Kidney tubule cell (primary cell): ENCODE data around the gene ANKZF1.

Source experiments
- DNase-seq: peaks from one replicate; pipeline ENCODE4 v3.0.0-alpha.2; 2018; ENCODE audit warnings: low spot score

ANKZF1 gene

GRCh38 chr2:219228041-219228910, 1.3 kb upstream of the ANKZF1 start:
- DNase-seq: no peak

DNA sequence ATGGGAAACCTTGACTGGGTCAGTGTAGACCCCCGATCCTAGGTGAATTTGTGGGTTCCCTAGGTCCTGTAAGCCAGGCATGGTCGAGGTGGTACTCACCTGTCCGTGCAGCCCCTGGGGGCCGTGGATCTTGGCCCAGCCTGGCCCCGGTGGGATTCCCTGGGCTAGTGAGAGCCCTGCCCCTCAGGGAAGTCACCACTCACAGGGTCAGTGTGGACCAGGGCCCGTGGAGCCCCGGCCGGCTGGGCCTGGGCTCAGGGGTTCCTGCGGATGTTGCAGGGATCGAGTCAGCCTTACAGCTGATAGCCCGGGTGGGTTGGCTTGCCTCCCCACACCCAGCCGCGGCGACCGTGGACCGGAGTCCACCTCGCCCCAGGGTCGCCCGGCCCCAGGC, 698 bp upstream of the ANKZF1 start:
- no peak for DNase-seq

DNA sequence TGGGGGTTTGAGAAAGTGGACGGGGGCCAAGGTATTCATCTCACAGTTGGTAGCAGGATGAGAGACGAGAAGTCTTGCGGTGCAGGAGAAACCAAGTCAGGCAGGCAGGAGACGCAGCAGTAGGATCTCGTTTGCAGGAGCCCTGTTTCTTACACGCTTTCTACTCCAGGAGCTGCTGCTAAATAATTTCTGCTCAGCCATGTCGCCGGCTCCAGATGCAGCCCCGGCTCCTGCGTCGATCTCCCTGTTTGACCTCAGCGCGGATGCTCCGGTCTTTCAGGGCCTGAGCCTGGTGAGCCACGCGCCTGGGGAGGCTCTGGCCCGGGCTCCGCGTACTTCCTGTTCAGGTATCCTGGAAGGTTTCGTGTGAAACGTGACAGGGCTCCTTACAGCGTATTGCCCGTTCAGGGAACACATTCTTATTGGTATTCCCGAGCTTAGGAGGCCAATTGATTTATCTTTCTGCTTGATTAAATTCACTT, 494 bp downstream of the ANKZF1 start:
- peak; percentile 84 for DNase-seq

DNA sequence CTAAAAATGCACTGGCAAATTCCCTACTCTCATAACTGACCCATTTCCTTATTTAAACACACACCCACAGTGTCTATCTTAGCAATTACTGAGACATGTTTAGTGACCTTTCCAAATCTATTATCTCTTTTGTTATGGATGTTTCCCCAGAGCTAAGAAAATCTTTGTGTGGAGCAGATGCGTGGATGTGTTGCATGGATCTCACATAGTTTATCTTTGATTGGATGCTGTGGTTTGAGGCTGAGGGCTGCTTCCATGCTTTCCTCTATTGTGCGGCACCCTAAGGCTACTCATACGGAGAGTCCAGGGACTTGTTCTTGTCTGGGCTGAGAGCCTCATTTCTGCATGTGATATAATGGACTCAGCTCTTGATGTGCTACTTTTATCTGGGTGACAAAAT, 4.7 kb downstream of the ANKZF1 start:
- DNase-seq: no peak

DNA sequence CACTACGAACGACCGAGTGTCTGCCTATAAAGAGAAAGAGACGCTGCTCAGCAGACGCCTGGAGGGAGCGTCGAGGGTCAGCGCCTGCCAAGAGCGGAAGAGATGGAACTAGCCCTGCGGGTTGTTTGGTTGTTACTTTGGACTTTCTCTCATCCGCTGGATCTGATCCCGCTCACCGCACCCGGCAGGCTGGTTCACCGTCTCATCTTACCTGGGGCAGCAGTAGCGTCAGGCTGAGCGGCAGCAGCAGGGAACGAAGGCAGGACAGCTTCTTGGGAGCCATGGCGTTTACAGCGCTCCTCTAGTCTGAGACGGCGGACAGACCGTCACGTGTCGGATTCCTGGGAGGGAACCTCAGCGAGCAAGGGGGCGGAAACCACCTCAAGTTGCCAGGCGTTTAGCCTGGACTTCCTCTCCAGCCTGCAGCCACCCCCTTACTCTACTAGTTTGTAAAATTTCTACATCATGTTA, 13.7 kb downstream of the ANKZF1 start:
- peak; percentile 61 for DNase-seq

DNA sequence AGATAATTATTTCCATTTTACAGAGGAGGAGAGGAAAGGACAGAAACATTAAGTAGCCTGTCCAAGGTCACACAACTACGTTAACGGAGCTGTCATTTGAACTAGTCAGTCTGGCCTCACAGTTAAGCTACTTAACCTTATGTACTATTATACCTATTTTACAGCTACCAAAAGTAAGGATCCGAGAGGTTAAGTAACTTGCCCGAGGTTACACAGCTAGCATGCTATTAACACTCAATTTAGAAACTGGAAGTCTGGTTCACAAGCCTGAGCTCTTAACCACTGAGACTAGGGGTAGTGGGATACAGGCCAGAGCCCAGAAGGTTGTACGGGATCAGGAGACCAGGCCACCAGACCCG, 15.2 kb downstream of the ANKZF1 start:
- DNase-seq: no peak

- peak; percentile 94 for DNase-seq
Observed at GRCh38 chr2:219245148-219245898, 15.7 kb downstream of the ANKZF1 start, which contains the start of the genes GLB1L and STK16. GLB1L (minus strand) TSS chr2:219245444; CDS start chr2:219243573, 1,871 bp downstream. STK16 (plus strand) TSS chr2:219245479; CDS start chr2:219246000, 521 bp downstream.

- DNase-seq: peak; percentile 25
Observed at GRCh38 chr2:219245899-219246230, 16.3 kb downstream of the ANKZF1 start.

GRCh38 chr2:219246559-219246958, 17.0 kb downstream of the ANKZF1 start:
- no peak for DNase-seq

- peak; percentile 30 for DNase-seq
Observed at GRCh38 chr2:219247678-219248642, 18.4 kb downstream of the ANKZF1 start.

- no peak for DNase-seq
Observed at GRCh38 chr2:219248845-219249202, 19.2 kb downstream of the ANKZF1 start.

DNA sequence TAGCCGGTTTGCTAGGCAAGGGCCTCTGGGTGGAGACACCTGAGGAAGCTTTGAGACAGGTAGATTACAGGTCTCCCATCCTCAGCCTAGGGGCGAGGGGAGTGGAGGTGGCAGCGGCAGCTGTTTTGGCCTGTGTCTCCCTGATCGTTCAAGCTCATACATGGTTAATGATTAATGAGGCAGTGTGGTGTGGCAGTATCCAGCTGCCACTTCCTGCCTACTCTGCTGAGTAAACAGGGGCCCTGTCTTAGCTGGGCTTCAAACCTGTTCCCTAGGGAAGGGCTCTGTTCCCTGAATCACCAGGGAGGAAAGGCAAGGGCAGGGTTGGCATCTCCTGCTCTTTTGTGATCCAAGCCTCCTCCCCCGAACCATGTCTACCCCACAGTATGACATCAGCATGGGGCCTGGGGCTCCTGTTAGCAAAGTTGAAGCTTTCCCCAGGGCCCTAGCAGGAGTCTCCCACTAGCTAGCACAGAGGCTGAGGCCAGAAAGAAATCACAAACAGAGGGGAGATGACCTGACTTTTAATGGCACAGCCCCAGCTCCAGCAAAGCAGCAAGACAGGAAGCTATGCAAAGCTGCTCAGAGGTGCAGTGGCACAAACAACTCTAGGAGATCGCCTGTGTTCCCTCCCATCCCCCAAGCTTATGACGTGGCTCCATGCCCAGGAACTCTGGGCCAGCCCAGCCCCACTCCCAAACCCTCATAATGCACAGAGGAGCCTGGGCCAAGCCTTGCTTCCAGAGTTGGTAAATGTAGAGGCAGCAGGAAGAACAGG, 19.8 kb downstream of the ANKZF1 start:
- peak; percentile 98 for DNase-seq

- DNase-seq: no peak
Observed at GRCh38 chr2:219250049-219250781, 20.6 kb downstream of the ANKZF1 start.

DNA sequence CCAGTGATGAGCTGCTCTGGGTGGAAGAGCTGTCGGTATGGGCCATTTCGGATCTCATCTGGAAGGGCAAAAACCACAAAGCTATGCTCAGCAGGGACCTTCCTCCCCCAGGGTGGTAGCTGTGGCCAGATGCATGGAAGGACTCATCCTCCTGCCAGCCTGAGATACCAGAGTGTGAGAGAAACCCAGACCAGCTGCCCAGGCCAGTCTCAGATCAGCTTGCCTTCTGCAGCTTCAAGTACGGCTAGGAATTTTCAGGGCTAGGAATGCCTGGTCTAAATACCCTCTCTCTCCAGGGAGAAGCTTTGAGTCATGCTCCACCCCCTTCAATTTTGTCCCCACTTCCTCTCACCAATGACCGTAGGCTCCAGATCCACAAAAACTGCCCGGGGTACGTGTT, 22.1 kb downstream of the ANKZF1 start:
- DNase-seq: peak; percentile 35

DNA sequence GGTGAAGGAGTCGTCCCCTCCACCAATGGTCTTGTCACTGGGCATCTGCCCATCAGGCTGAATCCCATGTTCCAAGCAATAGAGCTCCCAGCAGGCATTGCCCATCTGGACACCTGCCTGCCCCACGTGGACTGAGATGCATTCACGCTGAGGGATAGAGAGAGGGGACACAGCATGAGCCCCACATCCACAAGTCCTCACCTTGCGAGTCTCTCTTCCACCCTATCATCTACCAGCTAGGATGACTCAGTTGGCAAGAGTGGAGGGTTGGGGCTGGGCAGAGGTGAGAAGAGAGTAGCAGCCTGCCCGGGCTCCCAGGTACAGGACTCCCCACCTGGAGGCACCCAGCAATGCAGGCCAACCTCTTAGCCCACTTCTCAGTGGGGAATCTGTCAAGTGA, 22.5 kb downstream of the ANKZF1 start:
- DNase-seq: peak; percentile 71

GRCh38 chr2:219252570-219252899, 22.9 kb downstream of the ANKZF1 start:
- no peak for DNase-seq

DNA sequence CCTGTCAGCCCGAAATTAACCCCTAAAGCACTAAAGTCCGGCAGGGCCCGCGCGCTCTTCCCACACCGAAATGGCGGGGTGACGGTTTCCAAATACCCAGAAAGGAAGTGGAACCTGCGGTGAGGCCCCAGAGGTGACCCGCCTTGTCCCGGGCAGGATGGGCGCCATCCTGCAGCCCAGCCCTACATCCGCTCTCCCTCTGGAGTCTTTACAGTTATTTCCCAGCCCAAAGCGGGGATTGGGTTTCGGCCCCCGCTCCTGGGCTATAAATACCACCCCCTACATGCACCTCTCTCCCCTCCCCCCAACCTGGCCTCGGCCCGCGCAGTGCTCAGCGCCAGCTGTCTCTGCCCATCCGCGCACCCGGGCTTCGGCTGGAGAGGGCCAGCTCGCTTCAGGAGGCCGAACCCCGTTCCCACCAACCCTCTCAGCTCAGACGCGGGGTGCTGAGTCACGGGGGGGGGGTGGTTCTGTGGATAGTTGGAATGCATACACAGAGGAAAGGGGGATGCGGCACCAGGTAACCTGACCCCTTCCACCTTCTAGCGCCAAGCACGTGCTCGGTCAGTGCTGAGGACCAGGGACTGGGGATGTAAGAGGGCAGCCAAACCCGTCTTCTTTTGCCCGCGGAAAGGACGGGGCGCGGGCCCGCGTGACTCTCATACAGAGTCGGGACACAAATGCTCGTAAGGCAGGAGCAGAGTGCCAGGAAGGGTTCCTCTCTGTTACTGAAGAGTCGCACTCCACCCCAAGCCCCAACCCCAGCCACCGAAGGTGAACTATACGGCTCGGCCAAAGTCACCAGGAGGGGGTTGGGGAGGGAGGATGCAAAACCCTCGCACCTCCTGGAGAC, 23.5 kb downstream of the ANKZF1 start, which contains the start of gene TUBA4B:
TUBA4B (plus strand) TSS at position 344 of the 853 bp plus-strand sequence; CDS start at position 509, 165 bp downstream.
- peak; percentile 73 for DNase-seq

DNA sequence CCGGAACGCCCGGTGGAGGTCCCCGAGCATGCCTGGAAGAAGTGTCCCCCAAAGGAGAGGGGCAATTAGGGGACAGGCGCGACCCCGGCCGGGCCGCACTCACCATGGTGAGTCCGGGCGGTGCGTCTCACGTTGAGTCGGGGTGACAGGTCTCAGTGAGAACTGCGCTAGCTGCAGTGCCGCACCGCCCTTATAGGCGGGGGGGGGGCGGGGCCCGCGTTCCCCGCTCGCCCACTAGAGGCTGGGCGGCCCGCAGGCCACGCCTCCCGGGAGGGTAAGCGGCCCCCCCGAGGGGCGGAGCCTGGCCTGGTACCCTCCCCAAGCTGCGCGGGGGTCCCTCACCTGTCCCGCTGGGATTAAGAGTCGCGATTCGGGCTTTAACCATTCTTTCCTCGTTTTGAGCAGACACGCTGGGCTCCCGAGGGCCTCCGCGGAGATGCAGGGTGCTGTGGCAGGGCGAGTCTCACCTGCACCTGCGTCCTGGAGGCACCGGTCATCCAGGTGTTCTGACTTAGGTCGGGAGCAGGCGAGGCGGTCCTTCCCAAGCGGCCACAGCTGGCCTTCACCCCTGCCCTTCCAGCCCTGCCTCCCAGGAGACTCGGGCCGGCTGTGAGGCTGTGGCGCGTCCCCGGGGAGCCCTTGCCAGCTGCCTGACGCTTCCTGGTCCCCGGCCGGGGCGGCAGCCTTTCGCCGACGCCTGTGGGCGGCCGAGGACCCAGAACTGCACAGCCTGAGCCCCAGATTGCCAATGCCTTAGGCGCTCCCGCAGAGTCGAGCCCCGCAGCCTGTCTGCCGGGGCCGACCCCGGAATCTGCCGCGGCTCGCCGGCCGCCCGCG, 24.4 kb downstream of the ANKZF1 start, which contains the start of gene TUBA4A:
TUBA4A (minus strand) TSS at position 166 of the 837 bp plus-strand sequence; CDS start at position 106, 60 bp downstream.
- peak; percentile 85 for DNase-seq
